Activated effector memory CD4-positive, alpha-beta T cell treated with anti-CD3 and anti-CD28 coated beads, Interleukin-2, amount 50 U/mL, for 16 hours (primary cell): ENCODE measurements around the gene FECH.
"Not testable (repeated sequence)": the region's sequence is repeated elsewhere in the genome, so short reads cannot be mapped to it uniquely, and the experiment has no call there.

ENCODE experiments used
- DNase-seq: peaks from one replicate; pipeline ENCODE4 v3.0.0-alpha.2; 2020

The FECH gene

DNA sequence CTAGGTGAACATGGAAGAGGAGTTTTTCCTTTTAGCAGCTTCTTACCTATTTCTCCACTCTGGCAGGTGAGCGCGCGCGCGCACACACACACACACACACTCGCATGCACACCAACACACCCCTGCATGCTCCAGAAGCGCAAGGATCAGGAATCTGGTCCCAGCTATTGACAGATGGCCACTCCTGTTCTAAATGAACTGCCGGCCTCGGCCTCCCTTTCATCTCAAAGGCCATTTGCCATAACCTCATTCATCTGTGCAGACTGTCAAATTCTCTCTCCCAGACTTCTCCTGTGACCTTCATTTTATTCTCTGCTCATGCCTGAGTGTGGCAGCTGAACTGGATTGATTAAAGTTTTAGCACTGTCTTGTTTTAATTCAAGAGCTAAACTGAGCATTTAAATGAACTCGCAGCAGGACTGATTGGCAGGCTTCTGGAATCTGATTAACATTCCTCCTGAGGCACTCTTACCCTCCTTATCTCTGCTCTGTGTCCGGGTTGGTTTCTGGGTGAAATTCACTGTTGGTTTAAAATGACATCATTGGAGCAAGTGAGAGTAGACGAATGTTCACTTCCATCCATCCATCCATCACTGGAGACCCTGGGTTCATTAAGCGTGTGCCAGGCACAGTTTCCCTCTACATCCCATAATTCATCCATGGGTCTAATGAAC is 58.8 kb downstream of the FECH start:
- DNase-seq = no peak

DNA sequence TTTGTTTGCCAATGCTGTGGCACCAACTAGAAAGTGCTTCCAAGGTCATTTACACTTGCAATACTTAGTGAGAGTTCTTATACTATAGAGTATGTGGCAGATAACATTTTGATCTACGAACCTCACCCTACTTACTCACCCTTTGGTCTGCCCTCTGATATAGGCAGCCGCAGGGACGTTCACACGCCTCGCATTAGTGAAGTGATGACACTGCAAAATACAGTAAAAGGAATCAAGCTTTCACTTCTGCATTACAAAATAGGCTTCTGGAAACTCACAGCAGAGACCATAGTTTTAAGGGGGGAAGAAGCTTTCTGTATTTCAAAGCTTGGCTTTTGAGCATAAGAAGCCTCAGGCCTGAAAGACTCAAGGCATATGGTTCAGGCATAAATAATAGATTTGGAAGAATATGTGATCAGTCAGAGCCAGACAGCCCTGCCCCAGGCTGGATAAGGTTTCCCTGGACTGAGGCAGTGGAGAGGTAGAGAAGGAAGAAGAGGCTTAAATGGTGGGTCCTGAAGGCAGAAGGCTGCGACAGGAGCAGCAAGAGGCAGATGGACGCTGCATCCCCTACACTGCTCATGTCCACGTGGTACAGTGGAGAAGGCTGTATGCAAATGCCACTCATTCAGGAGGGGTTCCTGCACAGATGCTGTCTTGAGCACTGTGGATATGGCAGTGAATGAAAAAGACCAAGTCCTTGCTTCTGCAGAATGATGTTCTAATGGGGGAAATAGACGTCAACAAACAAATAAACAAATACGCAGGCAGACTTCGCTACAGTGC is 63.1 kb downstream of the FECH start:
- DNase-seq = no peak

GRCh38 chr18:57522348-57522747 is 64.2 kb downstream of the FECH start:
- DNase-seq = not testable (repeated sequence)

GRCh38 chr18:57519668-57520424 is 66.7 kb downstream of the FECH start:
- no peak for DNase-seq

DNA sequence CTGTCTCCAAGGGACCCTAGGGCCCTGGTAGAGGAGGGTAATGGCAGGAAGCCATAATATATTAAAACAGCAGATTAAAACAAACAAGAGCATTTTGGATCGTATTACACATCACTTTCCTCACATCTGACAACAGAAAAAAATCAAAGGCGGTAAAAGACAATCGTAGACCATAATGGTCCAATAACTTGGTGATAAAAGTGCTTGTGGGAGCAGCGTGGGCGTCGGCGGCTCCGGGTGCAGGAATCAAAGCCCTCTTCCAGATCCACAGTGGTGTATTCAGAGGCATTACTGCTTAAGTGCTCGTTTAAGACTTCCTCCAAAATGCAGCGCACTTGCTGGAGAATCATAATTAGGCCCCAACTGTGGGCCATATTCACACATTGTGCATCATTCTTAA is 68.0 kb downstream of the FECH start:
- DNase-seq = no peak

- no peak for DNase-seq
Observed at GRCh38 chr18:57516056-57516455, 70.4 kb downstream of the FECH start.

GRCh38 chr18:57505231-57505630 is 81.3 kb downstream of the FECH start:
- no peak for DNase-seq

- no peak for DNase-seq
Observed at GRCh38 chr18:57502624-57503023, 83.9 kb downstream of the FECH start.

DNA sequence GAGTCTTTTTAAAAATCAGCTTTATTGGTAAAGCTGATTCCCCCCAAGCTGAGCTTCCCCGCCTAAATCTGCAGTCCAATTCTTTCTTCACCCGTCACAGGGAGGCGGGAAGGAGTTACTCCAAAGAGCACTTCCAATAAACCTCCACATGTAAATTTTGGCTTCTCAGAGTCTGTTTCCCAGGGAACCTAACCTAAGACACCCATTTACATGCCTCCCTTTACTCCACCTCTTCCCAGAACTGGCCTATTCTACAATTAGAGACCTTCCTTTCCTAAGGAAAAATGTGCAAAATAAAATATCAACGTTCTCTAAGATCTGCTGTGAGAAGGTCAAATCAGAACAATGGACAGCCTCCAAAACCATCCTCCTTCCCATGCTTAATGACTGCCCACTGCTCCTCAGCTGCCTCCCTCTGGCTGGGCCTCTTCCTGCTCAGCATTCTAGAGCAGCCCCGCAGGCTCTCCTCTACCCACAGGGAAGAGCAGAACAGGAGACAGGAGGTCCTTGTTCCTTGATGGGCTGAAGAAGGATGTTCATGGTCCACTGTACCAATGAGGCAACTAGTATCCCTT is 87.7 kb downstream of the FECH start:
- DNase-seq = no peak
